Measurements from ENCODE around the gene MTERF4.

The MTERF4 gene

DNA sequence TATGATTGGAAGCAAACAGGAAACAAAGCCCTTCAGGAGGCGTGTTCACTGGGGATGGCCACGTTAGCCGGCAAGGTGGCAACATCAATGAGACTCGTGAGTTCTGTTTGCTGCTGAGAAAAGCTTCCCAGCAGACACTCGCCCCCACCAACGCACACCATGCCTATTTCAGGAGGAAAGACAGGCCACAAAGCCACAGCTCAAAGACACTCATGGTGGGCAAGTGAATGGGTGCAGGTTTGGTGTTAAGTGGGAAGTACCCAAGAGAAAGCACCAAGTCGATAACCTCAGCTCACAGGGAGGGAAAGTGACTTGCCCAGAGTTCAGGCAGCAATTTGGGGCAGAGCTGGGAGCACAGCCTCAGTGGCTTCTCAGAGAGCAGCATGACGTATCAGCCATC is 10.5 kb upstream of the MTERF4 start:
- Histone ChIP-seq H3K4me2 (ENCODE audit: low read depth, low read length, poor library complexity, severe bottlenecking) (no peak overlapping the region), H3K9me3 (ENCODE audit: insufficient read depth, low read depth, low read length) (no peaks in the 10 kb centered on the region), H3K79me2 (ENCODE audit: insufficient read depth, low read length) (no peaks in the 10 kb centered on the region), H3K9ac (ENCODE audit: low read depth, low read length, poor library complexity, severe bottlenecking) (no peak overlapping the region), H3F3A (ENCODE audit: low read depth) (no peaks in the 10 kb centered on the region), H3K9me2 (replicated peaks; ENCODE audit: low read depth, low read length) (no peaks in the 10 kb centered on the region), H3K27me3 (ENCODE audit: insufficient read depth, low read length, poor library complexity, severe bottlenecking) (no peaks in the 10 kb centered on the region), H3K4me3 (ENCODE audit: low read length, poor library complexity, severe bottlenecking) (no peak overlapping the region), H3K36me3 (ENCODE audit: insufficient read depth, low read length) (peaks cover 33% of the 10 kb centered on the region; the same call in 1 of the 2 replicates), H3K4me1 (ENCODE audit: insufficient read depth, low read length, poor library complexity, severe bottlenecking) (no peaks in the 10 kb centered on the region), H2AFZ (ENCODE audit: low read length) (no peak overlapping the region), H4K20me1 (ENCODE audit: insufficient read depth, low read length, poor library complexity, severe bottlenecking) (no peaks in the 10 kb centered on the region)
- TF ChIP-seq EZH2phosphoT487 (IDR thresholded peaks at IDR 0.05; ENCODE audit: borderline replicate concordance), result no peak
- TF ChIP-seq, protein P1, sequence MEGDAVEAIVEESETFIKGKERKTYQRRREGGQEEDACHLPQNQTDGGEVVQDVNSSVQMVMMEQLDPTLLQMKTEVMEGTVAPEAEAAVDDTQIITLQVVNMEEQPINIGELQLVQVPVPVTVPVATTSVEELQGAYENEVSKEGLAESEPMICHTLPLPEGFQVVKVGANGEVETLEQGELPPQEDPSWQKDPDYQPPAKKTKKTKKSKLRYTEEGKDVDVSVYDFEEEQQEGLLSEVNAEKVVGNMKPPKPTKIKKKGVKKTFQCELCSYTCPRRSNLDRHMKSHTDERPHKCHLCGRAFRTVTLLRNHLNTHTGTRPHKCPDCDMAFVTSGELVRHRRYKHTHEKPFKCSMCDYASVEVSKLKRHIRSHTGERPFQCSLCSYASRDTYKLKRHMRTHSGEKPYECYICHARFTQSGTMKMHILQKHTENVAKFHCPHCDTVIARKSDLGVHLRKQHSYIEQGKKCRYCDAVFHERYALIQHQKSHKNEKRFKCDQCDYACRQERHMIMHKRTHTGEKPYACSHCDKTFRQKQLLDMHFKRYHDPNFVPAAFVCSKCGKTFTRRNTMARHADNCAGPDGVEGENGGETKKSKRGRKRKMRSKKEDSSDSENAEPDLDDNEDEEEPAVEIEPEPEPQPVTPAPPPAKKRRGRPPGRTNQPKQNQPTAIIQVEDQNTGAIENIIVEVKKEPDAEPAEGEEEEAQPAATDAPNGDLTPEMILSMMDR (conservative IDR thresholded peaks at IDR 0.05; ENCODE audit: low read length), result no peak

DNA sequence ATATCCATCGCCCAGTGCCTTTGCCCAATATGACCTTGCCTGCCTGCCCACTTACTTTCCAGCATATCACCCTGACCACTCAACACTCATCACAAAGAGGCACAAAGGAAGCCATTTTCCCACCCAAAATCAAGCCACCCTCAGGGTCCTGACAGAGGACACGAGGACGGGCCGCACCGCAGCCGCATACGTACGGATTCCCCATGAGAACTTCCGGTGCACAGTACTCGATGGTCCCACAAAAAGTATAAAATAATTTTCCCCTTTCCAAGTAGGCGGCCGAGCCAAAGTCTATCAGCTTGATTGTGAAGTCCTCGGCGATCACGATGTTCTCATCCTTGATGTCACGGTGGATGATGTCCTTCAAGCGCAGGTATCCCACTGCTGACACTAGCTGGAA is 10.0 kb upstream of the MTERF4 start:
- Histone ChIP-seq H3K27me3 (ENCODE audit: insufficient read depth, low read length, poor library complexity, severe bottlenecking) (no peaks in the 10 kb centered on the region), H3K9me2 (replicated peaks; ENCODE audit: low read depth, low read length) (no peaks in the 10 kb centered on the region), H3F3A (ENCODE audit: low read depth) (no peaks in the 10 kb centered on the region), H2AFZ (ENCODE audit: low read length) (no peak overlapping the region), H3K79me2 (ENCODE audit: insufficient read depth, low read length) (no peaks in the 10 kb centered on the region), H3K9me3 (ENCODE audit: insufficient read depth, low read depth, low read length) (no peaks in the 10 kb centered on the region), H3K4me3 (ENCODE audit: low read length, poor library complexity, severe bottlenecking) (no peak overlapping the region), H3K36me3 (ENCODE audit: insufficient read depth, low read length) (peaks cover 39% of the 10 kb centered on the region; the same call in 1 of the 2 replicates), H3K9ac (ENCODE audit: low read depth, low read length, poor library complexity, severe bottlenecking) (no peak overlapping the region), H4K20me1 (ENCODE audit: insufficient read depth, low read length, poor library complexity, severe bottlenecking) (no peaks in the 10 kb centered on the region), H3K4me1 (ENCODE audit: insufficient read depth, low read length, poor library complexity, severe bottlenecking) (no peaks in the 10 kb centered on the region), H3K4me2 (ENCODE audit: low read depth, low read length, poor library complexity, severe bottlenecking) (no peak overlapping the region)
- no peak for TF ChIP-seq EZH2phosphoT487 (IDR thresholded peaks at IDR 0.05; ENCODE audit: borderline replicate concordance)
- TF ChIP-seq, protein P1 (conservative IDR thresholded peaks at IDR 0.05; ENCODE audit: low read length), result no peak

DNA sequence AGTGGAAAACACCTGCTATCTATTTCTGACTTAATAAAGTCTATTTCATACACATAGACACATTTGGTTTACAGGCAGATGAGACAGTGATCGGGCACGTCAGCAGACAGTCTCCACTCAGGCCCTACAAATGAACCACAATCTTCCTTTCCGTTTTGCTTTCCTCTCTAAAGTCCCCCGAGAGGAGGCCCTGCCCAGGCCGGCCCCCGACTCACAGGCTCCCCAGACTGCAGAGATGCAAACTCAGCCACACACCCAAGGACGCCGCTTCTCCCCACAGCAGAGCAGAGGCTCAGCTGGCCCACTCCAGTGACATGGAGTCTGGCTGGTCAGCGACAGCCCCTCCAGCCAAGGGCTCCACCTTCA is 9.3 kb upstream of the MTERF4 start:
- H2AFZ ChIP-seq (ENCODE audit: low read length), result no peak overlapping the region
- H4K20me1 ChIP-seq (ENCODE audit: insufficient read depth, low read length, poor library complexity, severe bottlenecking), result no peaks in the 10 kb centered on the region
- no peaks in the 10 kb centered on the region for H3K9me3 ChIP-seq (ENCODE audit: insufficient read depth, low read depth, low read length)
- no peak overlapping the region for H3K4me2 ChIP-seq (ENCODE audit: low read depth, low read length, poor library complexity, severe bottlenecking)
- H3K9ac ChIP-seq (ENCODE audit: low read depth, low read length, poor library complexity, severe bottlenecking), result no peak overlapping the region
- no peaks in the 10 kb centered on the region for H3K27me3 ChIP-seq (ENCODE audit: insufficient read depth, low read length, poor library complexity, severe bottlenecking)
- H3F3A ChIP-seq (ENCODE audit: low read depth), result no peaks in the 10 kb centered on the region
- peaks cover 38% of the 10 kb centered on the region; the same call in 1 of the 2 replicates for H3K36me3 ChIP-seq (ENCODE audit: insufficient read depth, low read length)
- no peaks in the 10 kb centered on the region for H3K9me2 ChIP-seq (replicated peaks; ENCODE audit: low read depth, low read length)
- H3K4me3 ChIP-seq (ENCODE audit: low read length, poor library complexity, severe bottlenecking), result no peak overlapping the region
- no peaks in the 10 kb centered on the region for H3K79me2 ChIP-seq (ENCODE audit: insufficient read depth, low read length)
- no peak for TF ChIP-seq EZH2phosphoT487 (IDR thresholded peaks at IDR 0.05; ENCODE audit: borderline replicate concordance)
- TF ChIP-seq, protein P1 (conservative IDR thresholded peaks at IDR 0.05; ENCODE audit: low read length), result no peak
- no peaks in the 10 kb centered on the region for H3K4me1 ChIP-seq (ENCODE audit: insufficient read depth, low read length, poor library complexity, severe bottlenecking)
